ENCODE measurements around the gene LMAN1L.

LMAN1L gene

GRCh38 chr15:74801311-74801997 lies 11.2 kb upstream of the LMAN1L start:
- no peak for TF ChIP-seq CTCF (IDR thresholded peaks at IDR 0.05; ENCODE audit: low read depth, low read length)
- no peak overlapping the region for H3K4me3 ChIP-seq (replicated peaks in 1 of 2; ENCODE audit: low read depth in 2 of 2, low read length in 2 of 2)
- no peak for DNase-seq (ENCODE audit: low read depth in 2 of 2)

GRCh38 chr15:74802290-74802689 lies 10.3 kb upstream of the LMAN1L start:
- no peak overlapping the region for H3K4me3 ChIP-seq (replicated peaks in 1 of 2; ENCODE audit: low read depth in 2 of 2, low read length in 2 of 2)
- DNase-seq (ENCODE audit: low read depth in 2 of 2) = no peak
- no peak for TF ChIP-seq CTCF (IDR thresholded peaks at IDR 0.05; ENCODE audit: low read depth, low read length)

- TF ChIP-seq CTCF (IDR thresholded peaks at IDR 0.05; ENCODE audit: low read depth, low read length) = no peak
- no peak overlapping the region for H3K4me3 ChIP-seq (replicated peaks in 1 of 2; ENCODE audit: low read depth in 2 of 2, low read length in 2 of 2)
- DNase-seq (ENCODE audit: low read depth in 2 of 2) = no peak
These were observed 9.7 kb upstream of the LMAN1L start for GRCh38 chr15:74802862-74803447.

GRCh38 chr15:74804935-74805334 lies 7.7 kb upstream of the LMAN1L start:
- no peak for DNase-seq (ENCODE audit: low read depth in 2 of 2)
- TF ChIP-seq CTCF (IDR thresholded peaks at IDR 0.05; ENCODE audit: low read depth, low read length) = no peak

GRCh38 chr15:74807282-74807681 lies 5.4 kb upstream of the LMAN1L start:
- no peak for TF ChIP-seq CTCF (IDR thresholded peaks at IDR 0.05; ENCODE audit: low read depth, low read length)
- DNase-seq (ENCODE audit: low read depth in 2 of 2) = no peak
- no peak overlapping the region for H3K4me3 ChIP-seq (replicated peaks in 1 of 2; ENCODE audit: low read depth in 2 of 2, low read length in 2 of 2)

More at GRCh38 chr15:74804935-74805334, 7.7 kb upstream of the LMAN1L start:
- no peak overlapping the region for H3K4me3 ChIP-seq (replicated peaks in 1 of 2; ENCODE audit: low read depth in 2 of 2, low read length in 2 of 2)

GRCh38 chr15:74808078-74808839 lies 4.4 kb upstream of the LMAN1L start:
- no peak overlapping the region for H3K4me3 ChIP-seq (replicated peaks in 1 of 2; ENCODE audit: low read depth in 2 of 2, low read length in 2 of 2)
- no peak for TF ChIP-seq CTCF (IDR thresholded peaks at IDR 0.05; ENCODE audit: low read depth, low read length)
- DNase-seq (ENCODE audit: low read depth in 2 of 2) = peak in 1 of 2 donors; percentile 23

All from cardiac fibroblast (primary cell).